ENCODE results near the gene BCS1L.

Gene BCS1L

GRCh38 chr2:218655751-218656150 lies 3.7 kb upstream of the BCS1L start:
- TF ChIP-seq FOXP2 (optimal IDR thresholded peaks at IDR 0.05; ENCODE audit: borderline replicate concordance, extremely low read depth, extremely low read length, insufficient read depth) (no peak), POLR2AphosphoS5 (IDR thresholded peaks at IDR 0.05; ENCODE audit: low read depth, low read length) (no peak), SIN3A (IDR thresholded peaks at IDR 0.05; ENCODE audit: borderline replicate concordance, insufficient read depth, low read length) (no peak), REST (IDR thresholded peaks at IDR 0.05; ENCODE audit: insufficient read depth in 1 of 2, low read depth in 2 of 2, low read length in 2 of 2) (no peak), TAF1 (IDR thresholded peaks at IDR 0.05; ENCODE audit: borderline replicate concordance, insufficient read depth, low read length) (no peak)

- TF ChIP-seq FOXP2 (optimal IDR thresholded peaks at IDR 0.05; ENCODE audit: borderline replicate concordance, extremely low read depth, extremely low read length, insufficient read depth) = no peak
- 0 out of 2 replicates have a peak, but pooled peaks have one; percentile 24 for TF ChIP-seq TAF1 (IDR thresholded peaks at IDR 0.05; ENCODE audit: borderline replicate concordance, insufficient read depth, low read length)
Observed at GRCh38 chr2:218658671-218659257, 719 bp upstream of the BCS1L start.

GRCh38 chr2:218659988-218660358 lies 490 bp downstream of the BCS1L start:
- TF ChIP-seq TAF1 (IDR thresholded peaks at IDR 0.05; ENCODE audit: borderline replicate concordance, insufficient read depth, low read length) (no peak), FOXP2 (optimal IDR thresholded peaks at IDR 0.05; ENCODE audit: borderline replicate concordance, extremely low read depth, extremely low read length, insufficient read depth) (no peak), POLR2AphosphoS5 (IDR thresholded peaks at IDR 0.05; ENCODE audit: low read depth, low read length) (no peak), SIN3A (IDR thresholded peaks at IDR 0.05; ENCODE audit: borderline replicate concordance, insufficient read depth, low read length) (no peak), REST (IDR thresholded peaks at IDR 0.05; ENCODE audit: insufficient read depth in 1 of 2, low read depth in 2 of 2, low read length in 2 of 2) (no peak)

- TF ChIP-seq POLR2AphosphoS5 (IDR thresholded peaks at IDR 0.05; ENCODE audit: low read depth, low read length) (no peak), REST (IDR thresholded peaks at IDR 0.05; ENCODE audit: insufficient read depth in 1 of 2, low read depth in 2 of 2, low read length in 2 of 2) (no peak), SIN3A (IDR thresholded peaks at IDR 0.05; ENCODE audit: borderline replicate concordance, insufficient read depth, low read length) (no peak), TAF1 (IDR thresholded peaks at IDR 0.05; ENCODE audit: borderline replicate concordance, insufficient read depth, low read length) (no peak)
Observed at GRCh38 chr2:218662377-218662776, 2.9 kb downstream of the BCS1L start.

- TF ChIP-seq FOXP2 (optimal IDR thresholded peaks at IDR 0.05; ENCODE audit: borderline replicate concordance, extremely low read depth, extremely low read length, insufficient read depth) = no peak
- no peak for TF ChIP-seq SIN3A (IDR thresholded peaks at IDR 0.05; ENCODE audit: borderline replicate concordance, insufficient read depth, low read length)
- no peak for TF ChIP-seq POLR2AphosphoS5 (IDR thresholded peaks at IDR 0.05; ENCODE audit: low read depth, low read length)
- TF ChIP-seq TAF1 (IDR thresholded peaks at IDR 0.05; ENCODE audit: borderline replicate concordance, insufficient read depth, low read length) = no peak
- no peak for TF ChIP-seq REST (IDR thresholded peaks at IDR 0.05; ENCODE audit: insufficient read depth in 1 of 2, low read depth in 2 of 2, low read length in 2 of 2)
Observed at GRCh38 chr2:218662827-218663226, 3.3 kb downstream of the BCS1L start.
